IPS-NIHi11 (cell line): ENCODE measurements around the gene MAPK6.
"Not testable (repeated sequence)": the region's sequence is repeated elsewhere in the genome, so short reads cannot be mapped to it uniquely, and the experiment has no call there.

Experiments used
- DNase-seq: peaks from one replicate; pipeline ENCODE4 v3.0.0; 2012; ENCODE audit warnings: mixed read lengths, low spot score

The MAPK6 gene

DNA sequence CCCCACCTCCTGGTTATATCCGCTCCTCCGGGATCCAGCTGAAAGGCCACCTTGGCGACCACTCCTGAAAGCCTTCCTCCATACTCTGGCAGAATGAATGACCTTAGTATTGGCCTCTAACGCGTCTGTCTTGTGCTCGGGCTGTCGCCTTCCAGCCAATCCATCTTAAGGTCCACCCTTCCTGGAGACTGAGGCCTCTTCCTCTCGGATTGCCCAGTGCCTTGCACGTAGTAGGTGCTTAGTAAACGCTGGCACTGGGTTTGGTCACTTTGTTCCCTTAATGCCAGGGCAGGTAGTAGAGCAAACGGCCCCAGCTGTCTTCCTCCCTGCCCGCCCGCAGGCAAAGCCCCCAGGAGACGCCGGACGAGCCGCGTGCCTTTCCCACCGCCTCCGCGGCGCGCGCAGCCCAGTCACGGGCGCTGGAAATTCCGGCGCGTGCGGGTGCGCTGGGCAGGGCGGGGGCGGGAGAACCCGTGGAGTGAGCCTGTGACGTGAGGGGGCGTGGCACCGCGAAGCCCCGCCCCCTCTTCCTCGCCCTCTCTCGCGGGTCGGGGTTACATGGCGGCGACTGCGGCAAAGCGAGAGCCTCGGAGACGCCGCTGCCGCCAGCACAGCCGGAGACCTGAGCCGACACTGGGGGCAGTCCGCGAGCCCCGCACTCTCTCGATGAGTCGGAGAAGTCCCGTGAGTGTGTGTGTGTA is at the start of gene MAPK6:
Gene MAPK6 (plus strand): TSS at position 527 of the 701 bp plus-strand sequence. CDS start 27,242 bp downstream, outside the sequence.
- peak; percentile 98 for DNase-seq

DNA sequence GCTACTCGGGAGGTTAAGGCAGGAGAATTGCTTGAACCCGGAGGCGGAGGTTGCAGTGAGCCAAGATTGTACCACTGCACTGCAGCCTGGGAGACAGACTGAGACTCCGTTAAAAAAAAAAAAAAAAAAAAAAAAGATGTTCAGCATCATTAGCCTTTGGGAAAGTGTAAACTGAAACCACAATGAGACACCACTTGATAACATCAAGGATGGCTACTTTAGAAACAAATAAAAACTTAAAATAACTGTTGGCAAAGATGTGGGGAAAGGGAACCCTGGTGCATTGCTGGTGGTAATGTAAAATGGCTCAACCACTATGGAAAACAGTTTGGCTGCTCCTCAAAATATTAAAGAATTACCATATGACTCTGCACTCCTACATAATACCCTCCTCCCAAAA is 49.3 kb upstream of the MAPK6 start:
- no peak for DNase-seq

DNA sequence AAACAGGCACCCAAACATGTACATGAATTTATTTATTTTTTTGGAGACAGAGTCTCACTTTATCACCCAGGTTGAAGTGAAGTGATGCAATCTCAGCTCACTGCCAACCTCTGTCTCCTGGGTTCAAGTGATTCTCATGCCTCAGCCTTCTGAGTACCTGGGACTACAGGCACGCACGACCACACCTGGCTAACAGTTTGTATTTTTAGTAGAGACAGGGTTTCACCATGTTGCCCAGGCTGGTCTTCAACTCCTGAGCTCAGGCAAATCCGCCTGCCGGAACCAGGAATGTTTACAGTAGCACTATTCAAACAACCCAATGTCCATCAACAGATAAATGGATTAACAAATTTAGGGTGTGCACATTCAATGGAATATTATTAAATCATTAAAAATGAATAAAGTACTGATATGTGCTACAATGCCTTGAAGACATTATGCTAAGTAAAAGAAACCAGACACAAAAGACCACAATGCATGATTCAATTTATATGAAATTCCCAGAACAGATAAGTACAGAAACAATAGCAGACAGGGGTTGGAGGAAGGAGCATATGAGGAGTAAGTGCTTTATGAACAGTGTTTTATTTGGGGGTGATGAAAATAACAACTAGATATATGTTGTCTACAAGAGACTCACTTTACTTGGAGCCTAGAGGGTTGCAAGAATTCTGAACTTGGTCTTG is 48.7 kb upstream of the MAPK6 start:
- no peak for DNase-seq

DNA sequence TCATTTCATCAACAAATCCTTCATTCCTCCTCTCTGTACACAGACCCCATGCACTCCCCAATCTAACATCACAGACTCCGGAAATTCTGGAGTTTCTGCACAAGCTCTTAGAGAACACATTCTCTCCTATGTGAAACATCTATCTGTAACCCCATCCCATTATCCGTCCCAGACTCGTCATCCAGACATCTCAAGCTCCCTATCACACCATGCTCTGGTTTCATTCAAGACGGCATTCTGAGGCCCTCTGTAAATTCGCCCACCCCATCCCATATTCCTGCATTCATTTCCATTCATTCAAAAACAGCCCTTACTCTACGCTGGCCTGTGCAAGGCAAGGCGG is 48.0 kb upstream of the MAPK6 start:
- DNase-seq: no peak

DNA sequence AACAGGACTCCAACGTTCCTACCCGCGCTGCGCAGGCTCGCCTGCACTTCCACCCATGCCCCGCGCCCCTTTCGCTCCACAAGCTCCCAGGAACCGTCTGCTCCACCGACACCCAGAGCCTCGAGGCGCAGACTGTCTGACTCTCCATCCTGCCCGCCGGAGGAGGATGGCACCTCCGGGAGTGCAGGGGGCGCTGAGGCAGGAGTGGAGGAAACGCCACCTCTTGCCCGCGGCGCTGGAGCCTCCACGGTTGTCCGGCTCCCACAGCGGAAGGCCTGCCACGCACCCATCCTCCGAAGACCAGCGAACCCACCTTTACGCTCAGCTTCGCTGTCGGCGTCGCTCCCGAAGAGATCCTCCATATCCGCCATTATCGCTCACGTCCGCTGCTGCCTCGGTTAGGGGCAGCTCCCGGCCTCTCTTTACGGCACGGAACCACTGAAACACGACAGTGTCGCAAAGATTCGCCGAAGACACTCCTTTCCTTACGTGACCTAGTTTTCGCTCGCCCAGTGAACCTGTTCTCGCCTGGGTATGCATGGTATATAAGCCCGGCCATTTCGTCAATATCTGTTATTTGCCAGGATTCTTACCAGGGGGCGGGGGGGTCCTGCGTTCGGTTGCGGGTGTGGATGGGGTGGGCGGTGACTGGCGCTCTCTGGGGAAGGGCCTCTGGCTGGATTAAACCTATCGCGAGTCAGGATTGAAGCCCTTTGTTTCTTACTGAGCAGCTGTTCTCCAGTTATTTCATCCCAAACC is 47.5 kb upstream of the MAPK6 start, which contains the start of gene LEO1:
Gene LEO1 (minus strand): TSS at position 404 of the 759 bp plus-strand sequence. CDS start 33 bp downstream, at position 371.
- DNase-seq: peak; percentile 98

DNA sequence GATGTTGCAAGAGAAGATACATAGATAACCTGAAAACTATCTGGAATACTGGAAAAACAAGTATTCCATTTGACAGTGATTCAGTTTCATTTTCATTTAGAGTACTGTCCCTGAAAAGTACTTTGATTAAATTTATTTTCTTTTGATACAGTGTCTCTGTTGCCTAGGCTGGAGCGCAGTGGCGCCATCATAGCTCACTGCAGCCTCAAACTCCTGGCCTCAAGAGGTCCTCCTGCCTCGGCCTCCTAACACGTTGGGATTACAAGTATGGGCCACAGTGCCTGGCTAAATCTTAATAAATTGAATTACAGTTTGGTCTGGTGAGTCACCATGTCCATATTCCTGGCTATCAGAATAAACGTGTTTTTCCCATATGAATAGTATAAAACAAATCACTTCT is 45.8 kb upstream of the MAPK6 start:
- no peak for DNase-seq

DNA sequence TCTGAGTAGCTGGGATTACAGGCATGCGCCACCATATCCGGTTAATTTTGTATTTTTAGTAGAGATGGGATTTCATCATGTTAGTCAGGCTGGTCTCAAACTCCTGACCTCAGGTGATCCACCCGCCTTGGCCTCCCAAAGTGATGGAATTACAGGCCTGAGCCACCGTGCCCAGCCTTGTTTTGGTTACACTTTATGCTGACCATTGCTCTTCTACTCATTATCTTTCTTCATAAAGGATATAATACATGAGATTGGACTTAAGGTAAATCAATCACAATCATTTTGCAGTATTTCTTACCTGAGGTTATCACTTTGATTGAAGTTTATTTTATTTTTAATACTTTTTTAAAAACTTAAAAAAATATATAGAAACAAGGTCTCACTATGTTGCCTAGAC is 45.2 kb upstream of the MAPK6 start:
- DNase-seq: no peak

DNA sequence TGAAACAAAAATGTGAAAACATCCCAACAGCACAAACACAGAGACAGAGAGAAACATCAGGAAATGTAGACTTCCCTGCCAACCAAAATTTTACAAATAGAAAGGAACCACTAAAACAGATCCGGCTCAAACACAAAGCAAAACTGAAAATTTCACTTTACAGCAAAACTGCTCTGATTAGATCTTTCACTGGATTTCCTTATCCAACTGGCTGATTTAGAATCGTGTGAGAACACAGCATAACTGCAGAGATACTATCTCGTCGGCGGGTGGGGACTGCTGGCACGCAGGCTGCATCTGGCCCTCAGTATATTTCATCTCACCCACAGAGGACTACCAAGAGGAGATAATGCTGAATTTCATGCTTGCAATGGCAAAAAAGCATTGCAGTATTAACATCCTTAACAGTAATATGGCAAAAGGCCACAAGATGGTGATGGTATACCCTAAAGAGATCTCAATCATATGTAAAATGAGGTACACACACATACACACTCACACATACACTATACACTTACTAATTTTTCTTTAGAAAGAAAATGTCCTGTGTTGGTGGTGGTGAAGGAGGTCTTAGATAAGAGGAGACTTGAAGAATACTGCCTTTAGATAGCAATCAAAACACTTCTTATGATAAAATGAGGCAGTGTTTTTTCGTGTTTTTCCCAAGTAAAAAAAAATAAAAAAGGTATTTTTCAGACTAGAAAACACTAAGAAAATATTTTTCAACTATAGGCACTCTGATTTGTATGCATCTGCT is 36.8 kb upstream of the MAPK6 start:
- peak; percentile 23 for DNase-seq

DNA sequence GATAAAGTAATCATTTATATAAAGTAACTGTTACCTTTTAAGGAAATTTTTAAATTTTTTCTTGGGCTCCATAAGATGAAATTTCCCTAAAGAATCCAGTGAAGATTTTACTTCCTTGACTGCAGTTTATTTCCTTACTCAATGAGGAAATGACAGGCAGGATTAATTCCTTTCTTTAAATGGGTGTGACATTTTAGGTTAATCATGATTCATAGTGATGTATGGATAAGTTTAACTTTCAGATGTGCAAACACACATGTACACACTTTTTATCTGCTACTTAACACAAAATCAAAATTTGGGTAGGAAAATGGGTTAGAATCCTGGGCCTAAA is 36.3 kb upstream of the MAPK6 start:
- no peak for DNase-seq

DNA sequence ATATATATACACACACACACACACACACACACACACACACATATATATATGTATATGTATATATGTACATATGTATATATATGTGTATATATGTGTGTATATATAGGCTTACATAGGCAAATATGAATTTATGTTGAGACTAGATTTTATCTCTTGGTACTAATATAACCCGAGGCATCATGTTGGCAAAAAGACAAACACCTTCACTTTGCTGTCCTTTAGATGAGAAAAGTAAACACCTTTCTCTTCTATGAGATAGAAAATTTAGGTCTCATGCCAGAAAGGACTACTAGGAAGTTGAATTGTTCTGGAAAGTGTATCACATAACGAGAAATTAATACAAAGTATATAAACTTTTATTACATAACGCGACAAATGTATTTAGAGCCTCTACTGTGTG is 27.9 kb upstream of the MAPK6 start:
- DNase-seq: no peak

DNA sequence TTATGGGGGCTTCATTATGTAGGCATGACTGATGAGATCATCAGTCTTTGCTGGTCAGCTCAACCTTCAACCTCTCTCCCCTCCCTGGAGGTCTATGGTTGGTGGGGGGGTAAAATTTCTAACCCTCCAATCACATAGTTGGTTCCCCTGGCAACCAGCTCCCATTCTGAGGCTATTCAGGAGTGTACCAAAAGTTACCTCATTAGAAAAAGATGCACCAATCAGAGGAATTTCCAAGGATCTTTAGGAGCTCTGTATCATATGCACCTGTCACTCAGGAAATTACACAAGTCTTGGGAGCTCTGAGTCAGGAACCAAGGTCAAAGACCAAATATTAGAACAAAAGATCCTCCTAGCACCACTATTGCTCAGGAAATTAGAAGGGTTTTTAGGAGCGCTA is 26.1 kb upstream of the MAPK6 start:
- no peak for DNase-seq

DNA sequence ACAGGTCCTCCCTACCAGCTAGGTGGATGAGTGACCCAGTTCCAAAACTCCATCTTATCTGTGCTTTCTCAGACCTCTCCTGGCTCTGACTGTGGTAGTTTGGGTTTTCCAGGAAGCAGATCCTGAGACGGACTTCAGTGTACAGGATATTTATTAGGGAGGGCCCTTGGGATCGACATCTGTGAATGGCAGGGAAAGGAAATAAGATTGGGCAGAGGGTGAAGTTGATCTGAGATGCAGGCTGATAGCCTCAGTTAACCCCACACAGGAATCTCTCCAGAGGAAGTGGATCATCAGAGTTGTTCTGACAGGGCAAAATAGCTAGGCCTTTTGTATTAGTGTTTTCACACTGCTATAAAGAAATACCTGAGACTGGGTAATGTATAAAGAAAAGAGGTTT is 16.7 kb upstream of the MAPK6 start:
- no peak for DNase-seq

DNA sequence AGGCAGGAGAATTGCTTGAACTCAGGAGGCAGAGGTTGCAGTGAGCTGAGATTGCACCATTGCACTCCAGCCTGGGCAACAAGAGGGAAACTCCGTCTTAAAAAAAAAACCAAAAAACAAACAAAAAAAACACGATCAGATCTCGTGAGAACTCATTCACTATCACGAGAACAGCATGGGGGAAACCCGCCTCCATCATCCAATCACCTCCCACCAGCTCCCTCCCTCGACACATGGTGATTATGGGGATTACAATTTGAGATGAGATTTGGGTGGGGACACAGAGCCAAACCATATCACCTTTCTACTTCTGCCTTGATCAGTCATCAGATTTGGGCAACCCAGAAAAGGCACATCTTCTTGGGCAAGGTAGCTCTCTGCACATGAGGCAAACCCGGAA is 15.9 kb upstream of the MAPK6 start:
- DNase-seq: not testable (repeated sequence)

DNA sequence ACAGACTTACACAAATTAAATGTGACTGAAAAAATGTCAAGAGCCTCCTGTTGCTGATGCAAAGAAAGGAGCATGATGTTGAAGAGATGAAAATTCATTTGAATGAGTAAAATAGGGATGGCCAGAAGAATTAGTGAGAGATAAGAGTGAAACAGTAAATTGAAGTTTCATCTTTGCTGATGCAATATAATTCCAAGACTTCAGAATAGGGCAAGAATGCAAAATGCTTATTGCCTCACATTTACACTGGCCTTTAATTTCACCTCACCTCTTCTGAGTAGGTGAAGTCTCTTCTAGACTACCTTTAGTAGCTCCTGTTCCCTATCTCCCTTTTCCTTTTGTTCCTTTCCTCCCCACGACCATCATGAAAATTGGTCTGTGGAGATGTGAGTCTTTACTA is 15.3 kb upstream of the MAPK6 start:
- DNase-seq: no peak

DNA sequence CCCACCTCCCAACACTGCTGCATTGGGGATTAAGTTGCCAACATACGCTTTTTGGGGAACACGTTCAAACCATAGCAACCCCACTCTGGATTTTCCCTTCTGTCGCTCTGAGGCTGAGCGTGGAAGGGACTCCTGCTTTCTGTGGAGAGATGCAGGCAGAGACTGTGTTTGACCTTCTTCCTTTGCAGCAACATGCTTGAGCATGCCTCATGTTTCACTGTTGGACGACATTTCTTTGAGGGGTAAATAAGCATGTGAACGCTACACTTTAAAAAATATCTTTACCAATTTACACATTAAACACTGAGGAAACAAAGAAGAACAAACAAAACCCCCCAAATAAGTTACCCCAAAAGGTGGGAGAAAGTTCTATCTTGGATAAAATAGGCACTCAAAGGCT is 14.2 kb upstream of the MAPK6 start:
- DNase-seq: no peak

DNA sequence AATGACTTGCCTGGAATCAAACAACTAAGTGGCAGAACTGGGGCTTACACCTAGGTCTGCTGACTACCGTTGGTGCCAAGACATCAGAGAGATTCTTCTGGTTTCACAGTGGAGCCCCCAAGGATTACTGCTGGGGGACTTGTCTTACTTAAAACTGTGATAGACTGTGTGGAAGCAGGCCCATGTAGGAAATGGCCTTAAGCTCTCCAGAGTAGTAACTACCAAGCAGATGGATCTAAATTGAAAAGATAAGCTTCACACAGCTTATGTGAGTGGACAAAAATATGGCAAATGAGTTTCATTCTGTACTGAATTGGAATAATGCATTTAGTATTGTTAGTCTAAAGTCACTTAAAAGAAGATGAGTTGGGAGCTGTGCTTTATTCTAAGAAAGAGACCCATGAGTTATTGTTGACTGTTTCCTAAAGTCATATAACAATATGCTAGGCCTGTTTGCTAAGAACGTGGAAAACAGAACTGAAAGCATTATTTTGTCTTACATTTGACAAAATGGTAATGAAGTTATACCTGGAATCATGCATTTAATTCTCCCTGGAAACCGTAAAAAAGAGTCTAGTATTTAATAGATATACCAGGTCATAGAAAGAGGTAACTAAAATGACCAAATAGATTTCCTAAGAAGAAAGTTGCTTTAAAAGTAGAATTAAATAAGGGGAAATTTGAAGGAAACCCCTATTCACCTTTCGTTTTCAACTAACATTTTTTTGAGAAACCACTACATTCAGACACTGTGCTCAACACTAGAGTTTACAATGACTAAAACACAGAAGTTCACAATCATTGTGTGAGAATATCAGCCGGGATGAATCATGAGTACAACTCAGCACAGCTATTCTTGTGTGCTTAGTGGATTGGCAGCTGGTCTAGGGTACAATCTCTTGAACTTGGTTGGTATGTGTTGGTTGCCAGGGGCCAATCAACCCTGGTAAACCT is 13.0 kb upstream of the MAPK6 start:
- no peak for DNase-seq

DNA sequence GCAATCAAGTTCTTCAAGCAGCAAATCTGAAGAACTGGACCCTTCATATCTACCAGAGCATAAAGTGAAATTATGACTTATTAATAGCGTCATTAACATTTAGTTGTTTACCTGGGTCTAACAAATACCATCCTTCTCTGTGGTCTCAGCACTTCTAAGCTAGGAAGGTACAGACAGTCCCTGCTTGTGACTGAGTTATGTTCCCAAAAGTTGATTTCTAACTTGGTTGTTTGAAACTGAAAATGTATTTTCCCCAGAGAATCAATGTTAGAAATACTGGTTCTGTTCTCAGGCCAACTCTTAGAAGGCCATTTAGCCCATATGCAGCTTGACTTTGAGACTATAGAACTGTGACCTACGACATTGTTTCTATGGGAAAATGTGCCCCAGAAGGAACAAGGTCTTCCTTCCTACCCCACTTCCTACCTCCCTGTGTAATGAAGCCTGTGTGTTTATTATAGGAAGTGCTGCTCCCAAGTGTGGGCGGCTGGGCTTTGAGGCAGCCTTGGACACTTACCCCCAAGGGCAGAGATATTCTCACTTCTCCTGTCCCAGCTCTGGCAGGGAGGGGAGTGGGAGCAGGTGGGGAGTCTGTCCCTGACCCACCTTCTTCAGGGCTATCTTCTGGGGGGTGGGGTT is 12.2 kb upstream of the MAPK6 start:
- DNase-seq: no peak

DNA sequence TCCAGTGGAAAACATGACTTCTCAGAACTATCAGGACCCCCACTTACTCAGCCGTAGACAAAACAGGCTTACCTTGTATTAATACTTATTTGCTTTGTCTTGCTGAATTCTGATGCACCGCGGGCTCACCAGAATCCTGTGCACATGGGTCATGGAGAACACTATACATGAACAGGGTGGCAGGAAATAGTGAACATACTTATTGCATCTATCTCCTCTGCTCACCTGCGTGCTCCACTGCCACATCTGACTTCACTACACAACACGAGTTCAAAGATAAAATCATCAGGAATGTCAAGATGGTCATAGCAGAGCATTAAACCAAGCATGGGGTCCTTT is 10.7 kb upstream of the MAPK6 start:
- DNase-seq: no peak

DNA sequence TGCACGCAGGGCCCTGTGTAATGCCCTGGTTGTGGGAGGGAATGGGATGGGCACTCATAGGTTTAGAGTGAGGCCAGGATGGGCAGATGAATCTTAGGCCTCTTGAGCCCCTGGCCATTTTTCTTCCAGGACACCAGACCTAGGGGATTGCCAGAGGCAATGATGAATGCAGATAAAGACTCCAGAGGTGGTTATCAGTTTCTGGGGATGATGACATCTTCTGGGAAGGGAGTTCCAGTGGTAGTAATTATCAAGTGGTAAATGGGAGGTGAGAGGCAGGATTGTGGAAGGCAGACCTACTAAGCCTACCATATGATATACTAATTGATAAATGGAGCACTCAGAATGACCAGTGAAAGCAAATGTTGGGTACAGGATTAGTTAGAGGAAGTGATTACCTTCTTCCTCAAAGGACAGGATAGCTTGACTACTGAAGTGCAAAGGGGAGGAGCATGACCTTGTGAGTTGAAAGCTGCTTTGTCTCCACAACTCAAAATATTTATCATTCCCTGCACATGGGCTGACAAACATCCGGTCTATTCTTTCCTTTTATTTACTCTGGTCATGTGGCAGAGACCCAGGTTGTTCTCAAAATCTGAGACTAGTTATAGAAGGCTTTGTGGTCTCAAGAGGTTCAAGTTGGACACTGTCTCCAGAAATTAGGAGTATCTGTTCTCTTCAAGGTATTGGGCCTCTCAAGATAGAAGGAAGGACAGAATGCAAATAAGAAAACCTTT is 10.2 kb upstream of the MAPK6 start:
- no peak for DNase-seq
